Osteoblast (primary cell): ENCODE measurements around the gene PDK2. TPM values are rescaled to one million over a fixed set of nuclear protein-coding genes. Genes with fewer than 3 reads are reported as not detected.

ENCODE experiments used
- DNase-seq: peaks from one replicate; pipeline ENCODE4 v3.0.0; 2011; ENCODE audit warnings: low spot score, mixed read lengths; ENCODE audit not compliant: insufficient read length; ENCODE audit errors: missing footprints
- H2AFZ ChIP-seq: 2 replicates; pipeline ENCODE4 v1.6.0; 2011; ENCODE audit warnings: mild to moderate bottlenecking, low read length
- H3K27ac ChIP-seq: 2 replicates; pipeline ENCODE4 v1.5.1; 2011; ENCODE audit warnings: mild to moderate bottlenecking, low read depth, low read length, moderate library complexity
- H3K27me3 ChIP-seq: 2 replicates; pipeline ENCODE4 v1.6.0; 2012; ENCODE audit warnings: mild to moderate bottlenecking, control low read depth, inconsistent platforms, low read length, moderate library complexity; ENCODE audit not compliant: insufficient read depth
- H3K36me3 ChIP-seq: 2 replicates; pipeline ENCODE4 v1.5.1; 2011; ENCODE audit warnings: mild to moderate bottlenecking, low read length, control low read depth, moderate library complexity; ENCODE audit not compliant: insufficient read depth
- H3K4me1 ChIP-seq: 2 replicates; pipeline ENCODE4 v1.5.1; 2011; ENCODE audit warnings: mild to moderate bottlenecking, low read length, control low read depth, moderate library complexity; ENCODE audit not compliant: insufficient read depth
- H3K4me2 ChIP-seq: 2 replicates; pipeline ENCODE4 v1.6.0; 2011; ENCODE audit warnings: mild to moderate bottlenecking, low read length; ENCODE audit not compliant: insufficient read depth
- H3K4me3 ChIP-seq: fragments of 200-600 bp; sonication (generic); 3 replicates; pipeline ENCODE4 v1.5.1; 2012; ENCODE audit warnings: mild to moderate bottlenecking, low read length, inconsistent platforms; ENCODE audit not compliant: insufficient read depth
- H3K79me2 ChIP-seq: 2 replicates; pipeline ENCODE4 v1.6.0; 2012; ENCODE audit warnings: mild to moderate bottlenecking, low read length, control low read depth, inconsistent platforms; ENCODE audit not compliant: insufficient read depth
- H3K9me3 ChIP-seq: 2 replicates; pipeline ENCODE4 v1.5.1; 2011; ENCODE audit warnings: low read depth, low read length, control low read depth
- H4K20me1 ChIP-seq: 2 replicates; pipeline ENCODE4 v1.6.0; 2012; ENCODE audit warnings: mild to moderate bottlenecking, low read length, control low read depth; ENCODE audit not compliant: insufficient read depth
- total RNA-seq: library from RNA; depleted of rRNA; stranded (reverse); fragments of >200 nt; gene quantifications from 2 replicates; pipeline ENCODE4 v1.2.3, GENCODE V29; 2012
- TF ChIP-seq, protein P1 (sequence below): IDR thresholded peaks from 2 replicates; pipeline ENCODE4 v1.5.1; 2011; ENCODE audit warnings: mild to moderate bottlenecking, low read depth, low read length, moderate library complexity; ENCODE audit errors: extremely low read depth

PDK2 gene
- total RNA-seq, 1 donor: 43.4 TPM

DNA sequence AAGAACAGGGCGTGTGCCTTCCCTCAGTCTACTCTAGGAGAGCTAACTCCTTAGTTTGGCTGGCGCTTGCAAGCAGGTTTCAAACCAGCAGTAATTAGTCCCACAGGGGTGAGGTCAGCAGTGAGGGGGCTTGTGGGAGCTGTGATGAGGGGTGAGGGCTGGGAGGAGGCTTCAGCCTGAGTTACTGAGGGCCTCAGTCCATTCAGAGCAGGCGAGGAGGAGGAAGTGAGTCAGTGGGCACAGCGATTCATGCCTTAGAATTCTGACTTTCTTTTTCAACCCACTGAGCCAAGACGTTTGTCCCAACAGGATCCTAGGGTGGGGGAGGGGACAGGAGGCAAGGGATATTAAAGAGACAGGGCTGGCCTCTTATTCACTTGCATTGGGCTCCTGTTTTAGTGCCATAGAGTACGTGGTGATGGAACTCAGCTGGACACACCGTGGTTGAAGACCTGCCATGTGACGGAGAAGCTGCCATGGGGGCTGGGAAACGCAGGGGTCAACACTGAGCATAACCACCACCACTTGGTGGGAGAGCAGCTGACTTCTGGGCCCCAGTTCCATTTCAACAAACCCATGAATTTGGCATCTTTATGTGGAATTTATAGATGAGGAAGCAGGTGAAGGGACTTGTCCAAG lies 47.5 kb upstream of the PDK2 start:
- peak; percentile 95 for DNase-seq
- TF ChIP-seq, protein P1, sequence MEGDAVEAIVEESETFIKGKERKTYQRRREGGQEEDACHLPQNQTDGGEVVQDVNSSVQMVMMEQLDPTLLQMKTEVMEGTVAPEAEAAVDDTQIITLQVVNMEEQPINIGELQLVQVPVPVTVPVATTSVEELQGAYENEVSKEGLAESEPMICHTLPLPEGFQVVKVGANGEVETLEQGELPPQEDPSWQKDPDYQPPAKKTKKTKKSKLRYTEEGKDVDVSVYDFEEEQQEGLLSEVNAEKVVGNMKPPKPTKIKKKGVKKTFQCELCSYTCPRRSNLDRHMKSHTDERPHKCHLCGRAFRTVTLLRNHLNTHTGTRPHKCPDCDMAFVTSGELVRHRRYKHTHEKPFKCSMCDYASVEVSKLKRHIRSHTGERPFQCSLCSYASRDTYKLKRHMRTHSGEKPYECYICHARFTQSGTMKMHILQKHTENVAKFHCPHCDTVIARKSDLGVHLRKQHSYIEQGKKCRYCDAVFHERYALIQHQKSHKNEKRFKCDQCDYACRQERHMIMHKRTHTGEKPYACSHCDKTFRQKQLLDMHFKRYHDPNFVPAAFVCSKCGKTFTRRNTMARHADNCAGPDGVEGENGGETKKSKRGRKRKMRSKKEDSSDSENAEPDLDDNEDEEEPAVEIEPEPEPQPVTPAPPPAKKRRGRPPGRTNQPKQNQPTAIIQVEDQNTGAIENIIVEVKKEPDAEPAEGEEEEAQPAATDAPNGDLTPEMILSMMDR: no peak

DNA sequence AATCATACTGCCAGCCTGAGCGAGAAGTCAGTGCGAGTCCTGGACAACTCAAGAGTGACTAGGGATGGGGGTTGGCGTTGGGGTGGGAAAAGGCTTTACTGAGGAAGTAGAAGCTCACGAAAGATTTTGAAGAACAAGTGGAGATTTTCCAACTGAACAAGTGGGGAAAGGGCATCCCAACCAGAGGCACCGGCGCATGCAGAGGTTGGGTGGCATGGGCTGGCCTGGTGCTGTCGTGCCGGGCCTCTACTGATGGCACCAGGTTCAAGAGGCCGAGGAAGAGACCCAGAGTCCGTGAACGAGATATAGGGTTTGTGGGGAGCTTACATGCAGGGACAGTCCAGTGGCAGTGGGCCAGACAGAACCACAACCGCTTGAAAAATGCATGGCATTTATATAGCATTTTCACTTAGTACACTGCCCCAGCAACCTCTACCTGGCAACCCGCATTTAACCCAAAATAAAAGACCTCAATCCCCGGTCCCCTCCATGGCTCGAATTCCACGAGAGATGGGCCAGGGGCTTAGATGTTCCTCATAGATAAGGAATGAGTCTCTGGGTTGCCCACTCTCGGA lies 46.9 kb upstream of the PDK2 start:
- peak; percentile 35 for DNase-seq
- Histone ChIP-seq H3K4me2 (peak overlapping the region; percentile 58), H3K79me2 (peaks cover 2% of the 10 kb centered on the region), H4K20me1 (no peaks in the 10 kb centered on the region), H3K36me3 (no peaks in the 10 kb centered on the region), H3K27ac (peak overlapping the region; percentile 70), H3K4me1 (peaks cover 48% of the 10 kb centered on the region), H2AFZ (no peak overlapping the region), H3K9me3 (no peaks in the 10 kb centered on the region), H3K27me3 (no peaks in the 10 kb centered on the region), H3K4me3 (no peak overlapping the region)
- TF ChIP-seq, protein P1: no peak

More for the DNA sequence above, 47.5 kb upstream of the PDK2 start:
- Histone ChIP-seq H3K4me3 (peak overlapping the region; percentile 34), H3K4me2 (peak overlapping the region; percentile 58), H4K20me1 (no peaks in the 10 kb centered on the region), H3K9me3 (no peaks in the 10 kb centered on the region), H3K36me3 (no peaks in the 10 kb centered on the region), H3K4me1 (peaks cover 47% of the 10 kb centered on the region), H3K27ac (peak overlapping the region; percentile 70), H3K27me3 (no peaks in the 10 kb centered on the region), H3K79me2 (no peaks in the 10 kb centered on the region), H2AFZ (peak overlapping the region; percentile 64)

DNA sequence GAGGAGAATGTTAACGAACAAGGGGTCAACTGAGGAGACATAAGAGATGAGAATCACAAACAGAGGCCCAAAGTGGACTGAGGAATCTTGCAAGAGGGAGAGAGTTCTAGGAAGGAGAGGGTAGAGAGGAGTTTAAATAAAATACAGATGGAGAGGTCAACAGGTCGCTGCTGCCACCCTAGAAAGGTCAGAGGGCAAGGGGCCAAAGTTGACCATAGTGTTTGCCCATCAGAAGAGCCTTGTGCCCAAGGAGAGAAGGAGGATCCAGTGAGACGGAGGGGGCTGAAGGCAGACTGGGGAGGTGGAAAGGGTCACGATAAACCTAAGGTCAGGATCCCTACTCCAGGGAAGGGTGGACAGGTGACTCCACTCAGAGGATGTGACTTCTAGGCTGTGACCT lies 46.2 kb upstream of the PDK2 start:
- Histone ChIP-seq H3K27ac (no peak overlapping the region), H3K9me3 (no peaks in the 10 kb centered on the region), H3K79me2 (peaks cover 5% of the 10 kb centered on the region), H3K36me3 (no peaks in the 10 kb centered on the region), H3K27me3 (no peaks in the 10 kb centered on the region), H2AFZ (no peak overlapping the region), H3K4me3 (no peak overlapping the region), H4K20me1 (no peaks in the 10 kb centered on the region), H3K4me1 (peaks cover 50% of the 10 kb centered on the region), H3K4me2 (no peak overlapping the region)
- TF ChIP-seq, protein P1: no peak
- peak; percentile 58 for DNase-seq

DNA sequence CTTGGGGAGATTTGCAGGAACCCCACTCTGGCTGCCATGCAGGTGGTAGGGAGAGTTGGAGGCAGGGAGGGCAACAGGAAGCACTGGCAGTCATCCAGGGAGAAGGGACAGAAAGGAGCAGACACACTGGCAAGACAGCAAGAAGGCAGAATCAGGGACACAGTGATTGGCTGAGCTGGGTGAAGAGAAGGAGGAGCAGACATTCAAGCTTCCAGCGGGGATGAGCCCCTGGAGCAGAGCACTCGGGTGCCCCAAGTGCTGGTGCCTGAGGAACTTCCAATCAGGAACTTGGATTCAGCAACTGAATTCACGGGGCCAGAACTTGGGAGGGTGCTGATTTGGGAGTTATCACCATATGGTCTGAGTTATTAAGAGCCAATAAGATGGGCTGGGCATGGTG lies 45.5 kb upstream of the PDK2 start:
- Histone ChIP-seq H3K27ac (no peak overlapping the region), H3K4me3 (no peak overlapping the region), H3K9me3 (no peaks in the 10 kb centered on the region), H3K36me3 (no peaks in the 10 kb centered on the region), H3K4me1 (peaks cover 52% of the 10 kb centered on the region), H3K27me3 (no peaks in the 10 kb centered on the region), H3K79me2 (peaks cover 5% of the 10 kb centered on the region), H3K4me2 (no peak overlapping the region), H2AFZ (no peak overlapping the region), H4K20me1 (no peaks in the 10 kb centered on the region)
- DNase-seq: peak; percentile 62
- TF ChIP-seq, protein P1: no peak
